OCI-LY3 (cell line): ENCODE results near the gene INPP5A.

ENCODE experiments used
- H2AFZ ChIP-seq: fragments of 200-600, 300-600 bp; shearing (Covaris generic); 2 replicates; pipeline ENCODE4 v1.6.0; 2014; ENCODE audit warnings: antibody characterized with exemption, low read depth, low read length
- H3K27ac ChIP-seq: fragments of 200-600, 300-600 bp; sonication (generic); 2 replicates; pipeline ENCODE4 v1.5.1; 2014; ENCODE audit warnings: mild to moderate bottlenecking, low read length, moderate library complexity, mixed read lengths
- H3K27me3 ChIP-seq: fragments of 200-600, 300-600 bp; sonication (generic); 2 replicates; pipeline ENCODE4 v1.6.1; 2014; ENCODE audit warnings: low read depth, low read length, mixed read lengths
- H3K36me3 ChIP-seq: fragments of 200-600, 300-600 bp; sonication (generic); replicated peaks from 2 replicates; pipeline ENCODE3; 2014; ENCODE audit warnings: low read depth, low read length, mixed read lengths
- H3K4me1 ChIP-seq: fragments of 300-600, 200-600 bp; sonication (generic); 2 replicates; pipeline ENCODE4 v1.6.1; 2014; ENCODE audit warnings: low read length, mixed read lengths
- H3K4me2 ChIP-seq: fragments of 200-600, 300-600 bp; sonication (generic); 2 replicates; pipeline ENCODE4 v1.6.1; 2014; ENCODE audit warnings: low read length, mixed read lengths
- H3K4me3 ChIP-seq: fragments of 300-600, 200-600 bp; sonication (generic); 2 replicates; pipeline ENCODE4 v1.5.1; 2014; ENCODE audit warnings: antibody characterized with exemption, mild to moderate bottlenecking, low read length, moderate library complexity
- H3K79me2 ChIP-seq: fragments of 300-600, 200-600 bp; shearing (Covaris generic); 2 replicates; pipeline ENCODE4 v1.6.1; 2014; ENCODE audit warnings: mild to moderate bottlenecking, low read length, mixed read lengths
- H3K9ac ChIP-seq: fragments of 300-600, 200-600 bp; shearing (Covaris generic); 2 replicates; pipeline ENCODE4 v1.6.0; 2014; ENCODE audit warnings: mild to moderate bottlenecking, low read length, moderate library complexity
- H3K9me3 ChIP-seq: fragments of 200-600, 300-600 bp; shearing (Covaris generic); 2 replicates; pipeline ENCODE4 v1.6.1; 2014; ENCODE audit warnings: low read length, mixed read lengths; ENCODE audit not compliant: insufficient read depth
- H4K20me1 ChIP-seq: fragments of 200-600, 300-600 bp; sonication (generic); 2 replicates; pipeline ENCODE4 v1.6.1; 2016; ENCODE audit warnings: low read length, mixed read lengths; ENCODE audit not compliant: insufficient read depth
- EZH2phosphoT487 ChIP-seq: fragments of 200-600 bp; shearing (Covaris generic); IDR thresholded peaks from 2 replicates; pipeline ENCODE4 v1.6.1; 2018; ENCODE audit warnings: antibody characterized with exemption, mixed run types, low read depth
- TF ChIP-seq, protein P1 (sequence below): fragments of 200-600, 300-600 bp; sonication (generic); IDR thresholded peaks from 2 replicates; pipeline ENCODE4 v1.5.1; 2014; ENCODE audit warnings: antibody characterized with exemption, low read length, low read depth

INPP5A gene

GRCh38 chr10:132788180-132788830 is 250.7 kb downstream of the INPP5A start:
- H3K27me3 ChIP-seq: no peaks in the 10 kb centered on the region
- no peaks in the 10 kb centered on the region for H3K9me3 ChIP-seq
- no peak overlapping the region for H3K9ac ChIP-seq
- H3K36me3 ChIP-seq: no peaks in the 10 kb centered on the region
- no peak for TF ChIP-seq EZH2phosphoT487
- TF ChIP-seq, protein P1, sequence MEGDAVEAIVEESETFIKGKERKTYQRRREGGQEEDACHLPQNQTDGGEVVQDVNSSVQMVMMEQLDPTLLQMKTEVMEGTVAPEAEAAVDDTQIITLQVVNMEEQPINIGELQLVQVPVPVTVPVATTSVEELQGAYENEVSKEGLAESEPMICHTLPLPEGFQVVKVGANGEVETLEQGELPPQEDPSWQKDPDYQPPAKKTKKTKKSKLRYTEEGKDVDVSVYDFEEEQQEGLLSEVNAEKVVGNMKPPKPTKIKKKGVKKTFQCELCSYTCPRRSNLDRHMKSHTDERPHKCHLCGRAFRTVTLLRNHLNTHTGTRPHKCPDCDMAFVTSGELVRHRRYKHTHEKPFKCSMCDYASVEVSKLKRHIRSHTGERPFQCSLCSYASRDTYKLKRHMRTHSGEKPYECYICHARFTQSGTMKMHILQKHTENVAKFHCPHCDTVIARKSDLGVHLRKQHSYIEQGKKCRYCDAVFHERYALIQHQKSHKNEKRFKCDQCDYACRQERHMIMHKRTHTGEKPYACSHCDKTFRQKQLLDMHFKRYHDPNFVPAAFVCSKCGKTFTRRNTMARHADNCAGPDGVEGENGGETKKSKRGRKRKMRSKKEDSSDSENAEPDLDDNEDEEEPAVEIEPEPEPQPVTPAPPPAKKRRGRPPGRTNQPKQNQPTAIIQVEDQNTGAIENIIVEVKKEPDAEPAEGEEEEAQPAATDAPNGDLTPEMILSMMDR: no peak
- no peak overlapping the region for H3K27ac ChIP-seq
- no peak overlapping the region for H2AFZ ChIP-seq
- H3K4me3 ChIP-seq: no peak overlapping the region
- no peaks in the 10 kb centered on the region for H4K20me1 ChIP-seq
- no peak overlapping the region for H3K4me2 ChIP-seq
- H3K79me2 ChIP-seq: no peaks in the 10 kb centered on the region
- H3K4me1 ChIP-seq: no peaks in the 10 kb centered on the region

GRCh38 chr10:132788831-132789219 is 251.2 kb downstream of the INPP5A start:
- no peaks in the 10 kb centered on the region for H3K36me3 ChIP-seq
- H2AFZ ChIP-seq: no peak overlapping the region
- no peak overlapping the region for H3K9ac ChIP-seq
- no peak overlapping the region for H3K4me3 ChIP-seq
- no peaks in the 10 kb centered on the region for H3K4me1 ChIP-seq
- H3K4me2 ChIP-seq: no peak overlapping the region
- no peaks in the 10 kb centered on the region for H4K20me1 ChIP-seq
- no peaks in the 10 kb centered on the region for H3K79me2 ChIP-seq
- H3K27ac ChIP-seq: no peak overlapping the region
- TF ChIP-seq, protein P1: no peak
- TF ChIP-seq EZH2phosphoT487: no peak
- H3K27me3 ChIP-seq: no peaks in the 10 kb centered on the region
- H3K9me3 ChIP-seq: no peaks in the 10 kb centered on the region

DNA sequence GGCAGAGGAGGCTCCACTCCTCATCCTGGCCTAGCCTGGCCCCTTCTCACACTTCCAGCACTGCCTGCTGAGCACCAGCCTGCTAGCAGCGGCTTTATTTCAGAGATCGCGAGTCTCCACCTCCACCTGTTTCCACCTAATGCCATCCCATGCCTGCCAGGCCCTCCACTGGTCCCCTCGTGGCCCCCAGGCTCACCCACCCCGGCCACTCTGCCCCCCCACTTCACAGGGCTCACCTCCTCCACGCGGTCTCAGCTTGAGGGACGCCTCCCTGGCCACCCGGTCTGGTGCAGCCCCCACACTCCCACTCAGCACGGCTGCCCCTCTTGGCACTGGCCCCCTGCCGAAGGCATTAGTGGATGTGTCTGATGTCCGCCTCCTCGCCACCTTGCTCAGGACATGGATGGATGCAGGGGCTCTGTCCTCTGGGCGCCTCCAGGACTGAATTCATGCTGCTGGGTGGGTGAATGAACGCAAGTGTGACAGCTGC is 252.1 kb downstream of the INPP5A start:
- Histone ChIP-seq H3K79me2 (no peaks in the 10 kb centered on the region), H3K4me3 (no peak overlapping the region), H3K9me3 (no peaks in the 10 kb centered on the region), H3K4me1 (no peaks in the 10 kb centered on the region), H3K27me3 (no peaks in the 10 kb centered on the region), H4K20me1 (no peaks in the 10 kb centered on the region), H3K4me2 (no peak overlapping the region), H2AFZ (no peak overlapping the region), H3K9ac (no peak overlapping the region), H3K36me3 (no peaks in the 10 kb centered on the region), H3K27ac (no peak overlapping the region)
- no peak for TF ChIP-seq EZH2phosphoT487
- TF ChIP-seq, protein P1: no peak

GRCh38 chr10:132790470-132790869 is 252.9 kb downstream of the INPP5A start:
- Histone ChIP-seq H3K9ac (no peak overlapping the region), H3K36me3 (no peaks in the 10 kb centered on the region), H3K79me2 (no peaks in the 10 kb centered on the region), H3K4me3 (no peak overlapping the region), H4K20me1 (no peaks in the 10 kb centered on the region), H3K27me3 (no peaks in the 10 kb centered on the region), H3K4me1 (no peaks in the 10 kb centered on the region), H3K27ac (no peak overlapping the region), H3K4me2 (no peak overlapping the region), H2AFZ (no peak overlapping the region), H3K9me3 (no peaks in the 10 kb centered on the region)
- TF ChIP-seq, protein P1: no peak
- no peak for TF ChIP-seq EZH2phosphoT487
